Neural cell (in vitro differentiated cells): Measurements from ENCODE around the gene FAM3D. TPM values are rescaled to one million over a fixed set of nuclear protein-coding genes. Genes with fewer than 3 reads are reported as not detected.
"Not testable (repeated sequence)": the region's sequence is repeated elsewhere in the genome, so short reads cannot be mapped to it uniquely, and the experiment has no call there.

Source experiments
- H2AFZ ChIP-seq: fragments of 200-600, 300-800 bp; sonication (generic), shearing (Covaris generic); 2 replicates; pipeline ENCODE4 v1.6.0; 2014; ENCODE audit warnings: low read depth, mild to moderate bottlenecking, antibody characterized with exemption, low read length, moderate library complexity
- H3F3A ChIP-seq: fragments of 200-600 bp; shearing (Covaris generic); 2 replicates; pipeline ENCODE4 v1.6.1; 2016; ENCODE audit warnings: mild to moderate bottlenecking, moderate library complexity, mixed read lengths, antibody characterized with exemption, low read length; ENCODE audit not compliant: insufficient read depth, poor library complexity, severe bottlenecking
- H3K27ac ChIP-seq: fragments of 200-600, 300-800 bp; sonication (generic), shearing (Covaris generic); 2 replicates; pipeline ENCODE4 v1.5.1; 2014; ENCODE audit warnings: mild to moderate bottlenecking, low read length, moderate library complexity
- H3K27me3 ChIP-seq: fragments of 300-800, 200-600 bp; sonication (generic), shearing (Covaris generic); 2 replicates; pipeline ENCODE4 v1.6.0; 2014; ENCODE audit warnings: mild to moderate bottlenecking, low read depth, low read length, moderate library complexity; ENCODE audit not compliant: insufficient read depth
- H3K36me3 ChIP-seq: fragments of 300-800, 200-600 bp; sonication (generic), shearing (Covaris generic); 2 replicates; pipeline ENCODE4 v1.5.1; 2014; ENCODE audit warnings: mild to moderate bottlenecking, antibody characterized with exemption, low read length, moderate library complexity; ENCODE audit not compliant: insufficient read depth
- H3K4me2 ChIP-seq: fragments of 300-800, 200-600 bp; sonication (generic), shearing (Covaris generic); 2 replicates; pipeline ENCODE4 v1.6.0; 2014; ENCODE audit warnings: mild to moderate bottlenecking, low read length
- H3K4me3 ChIP-seq: fragments of 300-800, 200-600 bp; sonication (generic), shearing (Covaris generic); 2 replicates; pipeline ENCODE4 v1.5.1; 2014; ENCODE audit warnings: mild to moderate bottlenecking, low read length, moderate library complexity
- H3K79me2 ChIP-seq: fragments of 200-600 bp; shearing (Covaris generic); replicated peaks from 2 replicates; pipeline ENCODE4 v1.6.0; 2014; ENCODE audit warnings: mild to moderate bottlenecking, low read length, moderate library complexity; ENCODE audit not compliant: insufficient read depth
- H3K9ac ChIP-seq: fragments of 300-800, 200-600 bp; sonication (generic), shearing (Covaris generic); 2 replicates; pipeline ENCODE4 v1.6.1; 2016; ENCODE audit warnings: mild to moderate bottlenecking, low read length, mixed read lengths
- H3K9me2 ChIP-seq: fragments of 200-600 bp; shearing (Covaris generic); 2 replicates; pipeline ENCODE4 v1.6.1; 2016; ENCODE audit warnings: mild to moderate bottlenecking, low read length, mixed read lengths; ENCODE audit not compliant: insufficient read depth
- H3K9me3 ChIP-seq: fragments of 200-600, 300-800 bp; sonication (generic), shearing (Covaris generic); 2 replicates; pipeline ENCODE4 v1.6.1; 2016; ENCODE audit warnings: mild to moderate bottlenecking, mixed run types, low read length, moderate library complexity, mixed read lengths
- H4K20me1 ChIP-seq: fragments of 200-600 bp; shearing (Covaris generic); 2 replicates; pipeline ENCODE4 v1.6.1; 2016; ENCODE audit warnings: mild to moderate bottlenecking, mixed run types; ENCODE audit not compliant: insufficient read depth
- EP300 ChIP-seq: fragments of 450-650 bp; conservative IDR thresholded peaks from 2 replicates; pipeline ENCODE4 v1.6.1; 2014; ENCODE audit warnings: antibody characterized with exemption, mild to moderate bottlenecking, moderate library complexity; ENCODE audit not compliant: poor library complexity, severe bottlenecking
- EZH2 ChIP-seq: fragments of 200-600, 300-800 bp; shearing (Covaris generic), sonication (generic); IDR thresholded peaks from 2 replicates; pipeline ENCODE4 v1.6.1; 2014; ENCODE audit warnings: antibody characterized with exemption, low read length, borderline replicate concordance, mild to moderate bottlenecking; ENCODE audit not compliant: insufficient read depth, poor library complexity, severe bottlenecking
- MXI1 ChIP-seq: fragments of 450-650 bp; conservative IDR thresholded peaks from 2 replicates; pipeline ENCODE4 v1.6.1; 2014; ENCODE audit warnings: antibody characterized with exemption, mild to moderate bottlenecking; ENCODE audit not compliant: poor library complexity, severe bottlenecking
- POLR2AphosphoS5 ChIP-seq: IDR thresholded peaks from 2 replicates; pipeline ENCODE4 v1.6.1; 2012
- RAD21 ChIP-seq: fragments of 450-650 bp; conservative IDR thresholded peaks from 2 replicates; pipeline ENCODE4 v1.6.1; 2014; ENCODE audit warnings: antibody characterized with exemption, mild to moderate bottlenecking, moderate library complexity
- SMC3 ChIP-seq: fragments of 450-650 bp; conservative IDR thresholded peaks from 2 replicates; pipeline ENCODE4 v1.6.1; 2014; ENCODE audit warnings: antibody characterized with exemption, mild to moderate bottlenecking, moderate library complexity; ENCODE audit not compliant: poor library complexity
- TAF1 ChIP-seq: IDR thresholded peaks from 2 replicates; pipeline ENCODE4 v1.6.1; 2012; ENCODE audit warnings: low read depth
- polyA plus RNA-seq: library from polyadenylated mRNA; depleted of rRNA; stranded (reverse); fragments of >200 nt; gene quantifications from 2 replicates; pipeline ENCODE4 v1.2.3, GENCODE V29; 2014
- TF ChIP-seq, protein P1 (sequence below): fragments of 450-650 bp; IDR thresholded peaks from 2 replicates; pipeline ENCODE4 v1.5.1; 2014; ENCODE audit warnings: antibody characterized with exemption, mild to moderate bottlenecking, moderate library complexity; ENCODE audit not compliant: poor library complexity, severe bottlenecking
- TF ChIP-seq, protein P2 (sequence below): IDR thresholded peaks from 2 replicates; pipeline ENCODE4 v1.6.1; 2012; ENCODE audit warnings: borderline replicate concordance

The FAM3D gene
- polyA plus RNA-seq, 1 donor from 2014 or later: not detected

GRCh38 chr3:58696093-58696492, 29.5 kb upstream of the FAM3D start:
- Histone ChIP-seq H3K27ac (no peak overlapping the region), H3K4me2 (no peak overlapping the region), H3K27me3 (no peaks in the 10 kb centered on the region)

DNA sequence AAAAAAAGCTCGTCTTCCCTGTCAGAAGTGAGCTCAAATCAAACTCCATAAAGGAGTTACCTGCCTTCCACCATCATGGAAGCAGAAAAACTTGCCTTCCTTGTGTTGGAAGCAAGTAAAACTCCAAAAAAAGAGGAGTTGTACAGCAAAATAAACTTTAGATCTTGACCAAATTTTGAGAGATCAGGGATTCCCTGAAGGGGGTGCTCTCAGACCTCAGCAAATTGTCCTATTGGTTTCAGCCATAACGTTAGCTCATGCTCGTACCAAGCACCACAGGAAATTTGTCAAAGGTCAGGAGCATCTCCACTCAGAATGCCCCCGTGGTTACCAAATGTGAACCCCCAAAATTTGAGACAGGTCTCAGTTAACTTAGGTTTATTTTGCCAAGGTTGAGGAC, 28.7 kb upstream of the FAM3D start:
- H3F3A ChIP-seq, H3K4me2 ChIP-seq, H3K36me3 ChIP-seq, H3K9ac ChIP-seq, H4K20me1 ChIP-seq, H3K27me3 ChIP-seq, H3K4me3 ChIP-seq, H3K27ac ChIP-seq, H3K9me3 ChIP-seq, H2AFZ ChIP-seq, H3K9me2 ChIP-seq, H3K79me2 ChIP-seq: not testable (repeated sequence)

More at GRCh38 chr3:58696093-58696492, 29.5 kb upstream of the FAM3D start:
- Histone ChIP-seq H4K20me1 (no peaks in the 10 kb centered on the region), H3K9me3 (peaks cover under 1% of the 10 kb centered on the region), H3K36me3 (no peaks in the 10 kb centered on the region), H3K79me2 (no peaks in the 10 kb centered on the region), H3K9me2 (no peaks in the 10 kb centered on the region), H3F3A (no peaks in the 10 kb centered on the region), H3K9ac (no peak overlapping the region), H2AFZ (no peak overlapping the region), H3K4me3 (no peak overlapping the region)
- TF ChIP-seq POLR2AphosphoS5: no peak
- no peak for TF ChIP-seq TAF1

- H3K27me3 ChIP-seq: no peaks in the 10 kb centered on the region
- no peaks in the 10 kb centered on the region for H3K36me3 ChIP-seq
- TF ChIP-seq EZH2 (no peak), RAD21 (no peak), SMC3 (no peak)
- H2AFZ ChIP-seq: no peak overlapping the region
- H3K9me3 ChIP-seq: peaks cover 2% of the 10 kb centered on the region
- no peak overlapping the region for H3K9ac ChIP-seq
- H3K4me2 ChIP-seq: no peak overlapping the region
- H4K20me1 ChIP-seq: no peaks in the 10 kb centered on the region
- H3K9me2 ChIP-seq: no peaks in the 10 kb centered on the region
- H3K79me2 ChIP-seq: no peaks in the 10 kb centered on the region
- no peaks in the 10 kb centered on the region for H3F3A ChIP-seq
- H3K27ac ChIP-seq: no peak overlapping the region
- no peak overlapping the region for H3K4me3 ChIP-seq
Measured at GRCh38 chr3:58693940-58694850, 27.6 kb upstream of the FAM3D start.

GRCh38 chr3:58692484-58692883, 25.9 kb upstream of the FAM3D start:
- Histone ChIP-seq H3K27me3 (no peaks in the 10 kb centered on the region), H3K9ac (no peak overlapping the region), H3K9me3 (peaks cover 2% of the 10 kb centered on the region), H3K36me3 (no peaks in the 10 kb centered on the region), H3K79me2 (no peaks in the 10 kb centered on the region), H3K4me3 (no peak overlapping the region), H3K4me2 (no peak overlapping the region), H3K27ac (no peak overlapping the region), H3K9me2 (no peaks in the 10 kb centered on the region), H3F3A (no peaks in the 10 kb centered on the region), H4K20me1 (no peaks in the 10 kb centered on the region), H2AFZ (no peak overlapping the region)
- no peak for TF ChIP-seq TAF1
- no peak for TF ChIP-seq POLR2AphosphoS5
- TF ChIP-seq EZH2: no peak
- no peak for TF ChIP-seq RAD21
- TF ChIP-seq SMC3: no peak
- no peak for TF ChIP-seq MXI1
- TF ChIP-seq, protein P1, sequence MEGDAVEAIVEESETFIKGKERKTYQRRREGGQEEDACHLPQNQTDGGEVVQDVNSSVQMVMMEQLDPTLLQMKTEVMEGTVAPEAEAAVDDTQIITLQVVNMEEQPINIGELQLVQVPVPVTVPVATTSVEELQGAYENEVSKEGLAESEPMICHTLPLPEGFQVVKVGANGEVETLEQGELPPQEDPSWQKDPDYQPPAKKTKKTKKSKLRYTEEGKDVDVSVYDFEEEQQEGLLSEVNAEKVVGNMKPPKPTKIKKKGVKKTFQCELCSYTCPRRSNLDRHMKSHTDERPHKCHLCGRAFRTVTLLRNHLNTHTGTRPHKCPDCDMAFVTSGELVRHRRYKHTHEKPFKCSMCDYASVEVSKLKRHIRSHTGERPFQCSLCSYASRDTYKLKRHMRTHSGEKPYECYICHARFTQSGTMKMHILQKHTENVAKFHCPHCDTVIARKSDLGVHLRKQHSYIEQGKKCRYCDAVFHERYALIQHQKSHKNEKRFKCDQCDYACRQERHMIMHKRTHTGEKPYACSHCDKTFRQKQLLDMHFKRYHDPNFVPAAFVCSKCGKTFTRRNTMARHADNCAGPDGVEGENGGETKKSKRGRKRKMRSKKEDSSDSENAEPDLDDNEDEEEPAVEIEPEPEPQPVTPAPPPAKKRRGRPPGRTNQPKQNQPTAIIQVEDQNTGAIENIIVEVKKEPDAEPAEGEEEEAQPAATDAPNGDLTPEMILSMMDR: no peak
- TF ChIP-seq, protein P2, sequence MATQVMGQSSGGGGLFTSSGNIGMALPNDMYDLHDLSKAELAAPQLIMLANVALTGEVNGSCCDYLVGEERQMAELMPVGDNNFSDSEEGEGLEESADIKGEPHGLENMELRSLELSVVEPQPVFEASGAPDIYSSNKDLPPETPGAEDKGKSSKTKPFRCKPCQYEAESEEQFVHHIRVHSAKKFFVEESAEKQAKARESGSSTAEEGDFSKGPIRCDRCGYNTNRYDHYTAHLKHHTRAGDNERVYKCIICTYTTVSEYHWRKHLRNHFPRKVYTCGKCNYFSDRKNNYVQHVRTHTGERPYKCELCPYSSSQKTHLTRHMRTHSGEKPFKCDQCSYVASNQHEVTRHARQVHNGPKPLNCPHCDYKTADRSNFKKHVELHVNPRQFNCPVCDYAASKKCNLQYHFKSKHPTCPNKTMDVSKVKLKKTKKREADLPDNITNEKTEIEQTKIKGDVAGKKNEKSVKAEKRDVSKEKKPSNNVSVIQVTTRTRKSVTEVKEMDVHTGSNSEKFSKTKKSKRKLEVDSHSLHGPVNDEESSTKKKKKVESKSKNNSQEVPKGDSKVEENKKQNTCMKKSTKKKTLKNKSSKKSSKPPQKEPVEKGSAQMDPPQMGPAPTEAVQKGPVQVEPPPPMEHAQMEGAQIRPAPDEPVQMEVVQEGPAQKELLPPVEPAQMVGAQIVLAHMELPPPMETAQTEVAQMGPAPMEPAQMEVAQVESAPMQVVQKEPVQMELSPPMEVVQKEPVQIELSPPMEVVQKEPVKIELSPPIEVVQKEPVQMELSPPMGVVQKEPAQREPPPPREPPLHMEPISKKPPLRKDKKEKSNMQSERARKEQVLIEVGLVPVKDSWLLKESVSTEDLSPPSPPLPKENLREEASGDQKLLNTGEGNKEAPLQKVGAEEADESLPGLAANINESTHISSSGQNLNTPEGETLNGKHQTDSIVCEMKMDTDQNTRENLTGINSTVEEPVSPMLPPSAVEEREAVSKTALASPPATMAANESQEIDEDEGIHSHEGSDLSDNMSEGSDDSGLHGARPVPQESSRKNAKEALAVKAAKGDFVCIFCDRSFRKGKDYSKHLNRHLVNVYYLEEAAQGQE: no peak
- no peak for TF ChIP-seq EP300
